Mesodermal cell (in vitro differentiated cells): ENCODE measurements around the gene SURF6.
"Not testable (repeated sequence)": the region's sequence is repeated elsewhere in the genome, so short reads cannot be mapped to it uniquely, and the experiment has no call there.

Experiments
- H3K27ac ChIP-seq: 2 replicates; pipeline ENCODE4 v1.7.0; 2013; ENCODE audit warnings: mild to moderate bottlenecking, low read depth, low read length, moderate library complexity; ENCODE audit not compliant: severe bottlenecking
- H3K36me3 ChIP-seq: 2 replicates; pipeline ENCODE4 v1.7.1; 2013; ENCODE audit warnings: mild to moderate bottlenecking, low read length, moderate library complexity; ENCODE audit not compliant: control insufficient read depth, insufficient read depth
- H3K4me1 ChIP-seq: one replicate; pipeline ENCODE4 v1.7.1; 2013; ENCODE audit warnings: mild to moderate bottlenecking, low read length; ENCODE audit not compliant: insufficient read depth, control insufficient read depth, poor library complexity, severe bottlenecking
- H3K4me3 ChIP-seq: 2 replicates; pipeline ENCODE4 v1.7.0; 2013; ENCODE audit warnings: low read length, control low read depth, mild to moderate bottlenecking; ENCODE audit not compliant: insufficient read depth, poor library complexity, severe bottlenecking; ENCODE audit errors: extremely low read depth
- H3K9me3 ChIP-seq: 2 replicates; pipeline ENCODE4 v1.7.1; 2013; ENCODE audit warnings: mild to moderate bottlenecking, low read length, moderate library complexity; ENCODE audit not compliant: control insufficient read depth
- WGBS, 2 experiments: methylation state at CpG; one replicate each; pipeline ENCODE4 v1.1.5; 2013; ENCODE audit warnings: missing lambda C conversion rate in 2 of 2; ENCODE audit not compliant: insufficient coverage in 2 of 2; 5-methylcytosine and 5-hydroxymethylcytosine counted together

The SURF6 gene

DNA sequence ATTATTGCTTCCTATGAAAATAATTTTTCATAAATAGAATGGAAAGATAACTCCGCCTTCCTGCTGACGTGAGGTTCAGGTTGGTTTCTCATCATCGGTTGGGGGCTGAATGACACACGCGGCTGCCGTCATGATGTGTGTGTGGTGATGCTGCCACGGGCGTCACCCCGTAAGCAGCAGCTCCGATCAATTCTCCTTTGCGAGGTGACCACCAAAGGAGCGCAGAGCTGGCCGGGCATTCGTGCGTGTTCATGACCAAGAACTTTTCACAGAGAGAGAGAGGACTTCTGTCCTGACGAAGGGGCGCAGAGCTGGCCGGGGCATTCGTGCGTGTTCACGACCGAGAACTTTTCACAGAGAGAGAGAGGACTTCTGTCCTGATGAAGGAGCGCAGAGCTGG is 30.3 kb downstream of the SURF6 start:
- Histone ChIP-seq H3K4me1 (no peaks in the 10 kb centered on the region), H3K9me3 (no peaks in the 10 kb centered on the region), H3K27ac (no peak overlapping the region), H3K36me3 (no peaks in the 10 kb centered on the region), H3K4me3 (no peak overlapping the region)
- 84 to 89% methylated on average over 16 of the region's 23 CpGs for WGBS, 2 experiments

DNA sequence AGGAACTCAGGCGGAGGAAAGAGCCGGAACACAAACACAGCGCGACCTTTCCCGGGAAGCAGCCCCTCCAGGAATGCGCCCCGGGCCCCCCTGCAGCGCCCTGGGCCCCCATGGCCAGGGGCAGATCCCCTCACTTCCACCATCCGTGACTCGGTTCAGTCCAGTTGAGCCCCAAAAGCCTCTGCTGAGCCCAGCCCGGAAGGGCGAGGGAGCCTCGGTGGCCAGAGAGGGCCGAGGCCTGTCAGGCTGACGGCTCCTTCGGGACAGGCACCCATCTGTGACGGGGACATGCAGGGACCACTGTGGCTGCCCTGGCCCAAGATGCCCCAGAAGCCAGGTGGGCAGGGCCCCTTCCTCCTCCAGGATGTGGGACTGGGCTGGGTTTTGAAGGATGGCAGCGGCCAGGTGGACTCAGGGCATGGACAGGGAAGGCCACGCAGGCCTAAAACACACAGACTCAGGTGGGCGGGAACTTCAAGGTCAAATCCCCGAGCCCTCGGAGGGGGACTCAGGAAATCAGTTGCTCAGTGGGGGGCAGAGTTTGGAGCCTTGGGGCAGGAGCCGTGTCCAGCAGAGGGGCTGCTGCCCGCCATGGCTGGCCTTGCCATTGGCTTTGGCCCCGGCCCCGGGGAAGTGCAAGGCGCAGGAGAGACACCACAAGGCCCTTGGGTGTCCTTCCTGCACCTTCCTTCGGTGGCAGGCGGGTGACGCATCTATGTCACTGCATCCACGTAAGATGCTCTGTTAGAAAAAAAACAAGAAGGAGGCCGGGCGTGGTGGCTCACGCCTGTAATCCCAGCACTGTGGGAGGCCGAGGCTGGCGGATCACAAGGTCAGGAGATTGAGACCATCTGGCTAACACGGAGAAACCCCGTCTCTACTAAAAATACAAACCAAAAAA is 31.3 kb downstream of the SURF6 start:
- H3K4me3 ChIP-seq = no peak overlapping the region
- 92% methylated on average over 29 to 34 of the region's 38 CpGs for WGBS, 2 experiments
- no peaks in the 10 kb centered on the region for H3K4me1 ChIP-seq
- no peaks in the 10 kb centered on the region for H3K36me3 ChIP-seq
- H3K9me3 ChIP-seq = no peaks in the 10 kb centered on the region
- H3K27ac ChIP-seq = no peak overlapping the region

DNA sequence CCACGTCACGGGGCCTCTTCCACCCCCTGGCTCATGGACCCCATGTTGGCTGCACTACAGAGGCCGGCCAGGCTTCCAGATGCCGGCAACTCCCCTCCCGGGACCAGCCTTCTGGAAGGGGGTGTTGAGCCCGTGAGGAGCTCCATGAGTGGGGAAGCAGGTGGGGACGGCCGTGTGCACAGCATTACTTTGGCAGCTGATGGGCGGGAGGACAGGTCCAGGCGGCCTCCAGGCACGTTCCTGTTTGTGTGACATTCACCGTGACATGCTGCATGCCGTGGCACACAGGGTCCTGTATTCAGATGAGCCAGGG is 31.9 kb downstream of the SURF6 start:
- WGBS, 2 experiments = 85 to 95% methylated on average over 11 to 13 of the region's 13 CpGs
- Histone ChIP-seq H3K27ac (no peak overlapping the region), H3K4me1 (no peaks in the 10 kb centered on the region), H3K36me3 (no peaks in the 10 kb centered on the region), H3K9me3 (no peaks in the 10 kb centered on the region), H3K4me3 (no peak overlapping the region)

DNA sequence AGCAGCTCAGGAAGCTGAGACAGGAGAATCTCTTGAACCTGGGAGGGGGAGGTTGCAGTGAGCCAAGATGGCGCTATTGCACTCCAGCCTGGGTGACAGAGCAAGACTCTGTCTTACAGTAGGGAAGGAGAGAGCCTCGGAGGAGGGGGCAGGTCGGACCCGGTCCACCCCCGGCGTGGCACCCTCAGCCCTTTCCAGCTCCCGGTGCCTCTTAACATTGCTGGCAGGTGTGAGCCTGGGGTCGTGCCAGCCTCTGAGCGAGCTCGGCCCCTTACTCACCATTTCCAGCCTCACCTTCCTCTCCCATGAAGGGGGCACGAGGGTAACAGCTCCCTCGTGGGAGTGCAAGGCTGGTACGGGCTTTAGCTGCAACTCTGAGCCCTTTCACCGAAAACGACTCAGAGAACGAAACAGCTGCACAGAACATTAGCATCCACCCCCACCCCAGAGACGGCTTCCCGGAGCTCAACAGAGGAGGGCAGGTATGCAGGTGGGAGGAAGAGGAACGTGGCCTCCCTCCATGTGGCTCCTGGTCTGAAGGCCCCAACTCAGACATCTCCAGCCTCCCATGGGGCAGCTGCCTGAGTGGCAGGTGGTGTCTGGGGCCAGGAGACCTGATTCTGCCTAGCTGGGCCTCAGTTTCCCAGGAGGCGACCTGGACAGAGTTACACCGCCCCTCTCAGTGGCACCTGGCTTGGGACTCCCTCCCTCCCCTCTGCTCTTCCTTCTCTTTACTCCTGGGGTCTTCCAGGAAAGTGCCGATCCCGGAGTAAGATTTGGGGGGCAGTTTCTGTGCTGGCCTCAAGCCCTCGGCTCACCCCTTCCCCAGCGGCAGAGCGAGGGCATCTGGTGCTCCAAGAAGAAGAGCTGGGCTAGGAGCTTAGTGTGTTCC is 32.5 kb downstream of the SURF6 start:
- H3K36me3 ChIP-seq = no peaks in the 10 kb centered on the region
- no peak overlapping the region for H3K4me3 ChIP-seq
- H3K9me3 ChIP-seq = no peaks in the 10 kb centered on the region
- no peak overlapping the region for H3K27ac ChIP-seq
- 79 to 80% methylated on average over 16 of the region's 26 CpGs for WGBS, 2 experiments
- H3K4me1 ChIP-seq = no peaks in the 10 kb centered on the region

DNA sequence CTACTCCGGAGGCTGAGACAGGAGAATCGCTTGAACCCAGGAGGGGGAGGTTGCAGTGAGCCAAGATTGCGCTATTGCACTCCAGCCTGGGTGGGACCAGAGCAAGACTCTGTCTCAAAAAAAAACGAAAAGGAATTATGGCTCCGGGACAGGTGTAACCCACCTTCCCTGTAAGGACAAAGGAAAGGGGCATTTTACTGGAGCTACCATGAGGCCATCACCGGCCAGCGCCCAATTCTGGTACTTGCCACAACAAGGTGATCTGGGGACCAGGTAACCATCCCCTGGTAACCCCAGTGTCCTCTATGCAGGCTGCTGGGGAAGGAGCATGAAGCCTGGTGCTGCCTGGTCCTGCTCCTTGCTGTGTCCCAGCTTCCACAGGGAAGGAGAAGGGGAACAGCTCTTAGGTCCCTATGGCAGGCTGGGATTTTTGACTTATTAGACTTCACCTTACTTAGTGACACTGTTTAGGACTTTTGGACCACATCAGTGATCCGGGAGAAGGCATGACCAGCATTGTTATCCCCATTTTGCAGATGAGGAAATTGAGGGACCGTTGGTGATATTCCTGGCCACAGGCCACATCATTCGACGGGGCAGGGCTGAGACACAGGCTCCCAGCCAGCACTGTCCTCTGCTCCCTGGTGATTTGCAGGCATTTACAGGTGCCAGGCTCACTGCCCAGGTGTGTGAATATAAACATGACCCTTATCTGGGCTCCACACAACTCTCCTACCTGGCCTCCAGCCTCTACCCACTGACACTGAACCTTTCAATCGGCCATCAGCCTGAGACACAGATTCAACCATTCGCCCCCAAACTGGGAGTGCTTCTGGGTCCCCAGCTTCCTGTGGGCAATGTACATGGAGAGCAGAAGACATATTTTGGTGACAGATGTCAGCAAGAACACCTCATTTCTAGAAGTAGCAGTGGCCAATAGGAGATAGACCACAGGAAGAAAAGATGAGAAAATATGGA is 34.4 kb downstream of the SURF6 start:
- WGBS, 2 experiments = 87 to 92% methylated on average over 11 of the region's 13 CpGs
- no peaks in the 10 kb centered on the region for H3K36me3 ChIP-seq
- H3K27ac ChIP-seq = no peak overlapping the region
- no peaks in the 10 kb centered on the region for H3K9me3 ChIP-seq
- H3K4me3 ChIP-seq = no peak overlapping the region
- no peaks in the 10 kb centered on the region for H3K4me1 ChIP-seq

DNA sequence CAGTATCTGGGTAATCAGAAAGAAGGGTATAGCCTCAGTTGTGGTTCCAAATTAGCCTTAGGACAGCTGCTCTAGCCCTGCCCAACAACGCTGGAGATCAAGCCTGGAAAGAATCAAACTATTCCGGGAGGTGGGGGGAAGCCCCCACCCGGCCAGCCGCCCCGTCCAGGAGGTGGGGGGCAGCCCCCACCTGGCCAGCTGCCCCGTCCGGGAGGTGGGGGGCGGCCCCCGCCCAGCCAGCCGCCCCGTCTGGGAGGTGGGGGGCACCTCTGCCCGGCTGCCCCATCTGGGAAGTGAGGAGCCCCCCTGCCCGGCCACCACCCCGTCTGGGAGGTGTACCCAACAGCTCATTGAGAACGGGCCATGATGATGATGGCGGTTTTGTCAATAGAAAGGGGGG is 36.0 kb downstream of the SURF6 start:
- not testable (repeated sequence) for H3K27ac ChIP-seq, H3K36me3 ChIP-seq, H3K4me1 ChIP-seq, H3K9me3 ChIP-seq, H3K4me3 ChIP-seq
- WGBS, 2 experiments = 84 to 97% methylated on average over 6 to 8 of the region's 16 CpGs

DNA sequence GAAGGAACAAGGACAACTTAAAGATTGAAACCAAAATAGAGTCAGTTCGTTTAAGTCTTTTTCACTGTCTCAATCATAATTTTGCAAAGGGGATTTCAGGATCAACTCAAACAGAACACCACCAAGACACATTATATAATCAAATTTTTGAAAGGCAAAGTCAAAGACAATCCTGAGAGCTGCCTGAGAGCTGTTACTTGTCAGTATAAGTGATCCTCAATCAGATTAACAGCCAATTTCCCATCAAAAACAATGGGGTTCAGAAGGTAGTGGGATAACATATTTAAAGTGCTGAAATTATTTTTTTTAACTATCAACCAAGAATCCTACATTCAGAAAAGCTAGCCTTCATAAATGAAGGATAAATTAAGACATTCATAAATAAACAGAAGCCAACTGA is 41.7 kb downstream of the SURF6 start:
- Histone ChIP-seq H3K36me3 (no peaks in the 10 kb centered on the region), H3K4me1 (no peaks in the 10 kb centered on the region), H3K9me3 (peaks cover 25% of the 10 kb centered on the region), H3K27ac (no peak overlapping the region), H3K4me3 (no peak overlapping the region)
- WGBS, 2 experiments = 60 to 75% methylated on average over 1 of the region's 1 CpG

DNA sequence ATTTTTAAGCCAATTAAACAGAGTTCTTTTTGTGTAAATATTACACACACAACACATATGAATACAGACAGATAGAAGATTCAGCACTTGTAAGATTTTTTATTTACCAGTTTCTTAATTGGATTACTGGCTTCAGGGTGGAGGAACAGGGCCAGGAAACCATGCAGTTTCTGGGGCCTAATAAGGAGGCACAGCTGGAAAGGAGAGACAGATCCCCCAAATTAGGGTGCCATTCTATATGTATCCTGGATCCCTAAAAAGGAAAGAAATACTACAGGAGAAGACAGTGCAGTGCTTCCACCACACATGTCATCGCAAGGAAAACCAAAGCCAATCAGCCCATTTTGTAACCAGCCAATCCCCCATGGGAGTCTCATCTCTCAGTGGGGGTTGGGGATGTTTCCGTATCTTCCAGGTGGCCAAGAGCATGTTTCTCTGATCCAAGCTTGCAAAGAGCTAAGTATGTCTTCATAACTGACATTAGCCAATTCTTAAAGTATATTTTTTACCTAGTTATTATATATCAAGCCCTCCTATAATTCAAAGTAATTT is 45.2 kb downstream of the SURF6 start:
- no peak overlapping the region for H3K27ac ChIP-seq
- no peaks in the 10 kb centered on the region for H3K4me1 ChIP-seq
- WGBS, 2 experiments = no CpG with 5 or more reads among the region's 2 CpGs
- no peak overlapping the region for H3K4me3 ChIP-seq
- H3K36me3 ChIP-seq = no peaks in the 10 kb centered on the region
- peaks cover 44% of the 10 kb centered on the region for H3K9me3 ChIP-seq

DNA sequence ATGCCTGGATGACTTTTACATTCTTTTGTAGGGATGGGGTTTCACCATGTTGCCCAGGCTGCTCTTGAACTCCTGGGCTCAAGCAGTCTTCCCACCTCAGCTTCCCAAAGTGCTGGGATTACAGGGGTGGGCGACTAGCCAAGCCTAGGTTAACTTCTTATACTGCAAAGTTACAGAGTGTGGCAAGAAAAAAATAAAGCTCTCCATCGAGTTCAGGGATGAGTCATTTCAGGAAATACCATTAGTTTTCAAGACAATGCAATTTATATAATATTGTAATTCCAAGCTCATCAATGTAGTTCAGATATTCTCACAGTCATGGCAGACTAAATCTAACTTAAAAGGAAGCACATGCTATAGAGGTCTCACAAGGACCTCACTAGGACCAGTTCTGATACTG is 49.5 kb downstream of the SURF6 start:
- Histone ChIP-seq H3K4me1 (no peaks in the 10 kb centered on the region), H3K9me3 (peaks cover 39% of the 10 kb centered on the region), H3K36me3 (no peaks in the 10 kb centered on the region), H3K27ac (no peak overlapping the region), H3K4me3 (no peak overlapping the region)
- 67% methylated on average over 1 of the region's 2 CpGs; no CpG with 5 or more reads in 1 of the 2 experiments for WGBS, 2 experiments

DNA sequence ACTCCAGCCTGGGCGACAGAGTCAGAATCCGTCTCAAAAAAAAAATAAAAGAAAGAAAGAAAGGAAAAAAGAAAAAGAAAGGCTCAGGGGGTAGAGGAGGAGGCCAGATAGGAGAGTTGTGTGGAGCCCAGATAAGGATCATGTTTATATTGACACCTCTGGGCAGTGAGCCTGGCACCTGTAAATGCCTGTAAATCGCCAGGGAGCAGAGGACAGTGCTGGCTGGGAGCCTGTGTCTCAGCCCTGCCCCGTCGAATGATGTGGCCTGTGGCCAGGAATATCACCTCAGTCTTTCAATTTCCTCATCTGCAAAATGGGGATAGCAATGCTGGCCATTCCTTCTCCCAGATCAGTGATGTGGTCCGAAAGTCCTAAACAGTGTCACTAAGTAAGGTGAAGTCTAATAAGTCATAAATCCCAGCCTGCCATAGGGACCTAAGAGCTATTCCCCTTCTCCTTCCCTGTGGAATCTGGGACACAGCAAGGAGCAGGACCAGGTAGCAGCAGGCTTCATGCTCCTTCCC is 50.7 kb downstream of the SURF6 start:
- Histone ChIP-seq H3K9me3 (peaks cover 32% of the 10 kb centered on the region), H3K4me3 (no peak overlapping the region), H3K27ac (no peak overlapping the region), H3K4me1 (no peaks in the 10 kb centered on the region), H3K36me3 (no peaks in the 10 kb centered on the region)
- 83 to 84% methylated on average over 5 to 6 of the region's 6 CpGs for WGBS, 2 experiments
